Right cardiac atrium (tissue), 5 donors: Measurements from ENCODE around the gene CD2. TPM values are rescaled to one million over a fixed set of nuclear protein-coding genes. Genes with fewer than 3 reads are reported as not detected.

Experiments used
- ATAC-seq, 2 donors: fragments of 200-7000 bp; cut with Tn5 transposase; one replicate each; pipeline versions ENCODE4 v1.8.0 to v1.9.1; 2020; ENCODE audit warnings: moderate library complexity in 2 of 2, mild to moderate bottlenecking in 1 of 2
- DNase-seq, 3 donors: peaks; one replicate each; pipeline ENCODE4 v3.0.0-alpha.2; 2020
- H3K27ac ChIP-seq: one replicate; pipeline ENCODE4 v1.5.1; 2013; ENCODE audit warnings: mild to moderate bottlenecking, low read length, control low read depth, moderate library complexity
- H3K27me3 ChIP-seq: one replicate; pipeline ENCODE4 v1.6.1; 2013; ENCODE audit not compliant: control insufficient read depth, insufficient read depth
- H3K4me1 ChIP-seq: one replicate; pipeline ENCODE4 v1.6.1; 2013; ENCODE audit warnings: low read length; ENCODE audit not compliant: control insufficient read depth, insufficient read depth
- H3K4me3 ChIP-seq: one replicate; pipeline ENCODE4 v1.5.1; 2013; ENCODE audit warnings: low read length, control low read depth
- H3K9me3 ChIP-seq: one replicate; pipeline ENCODE4 v1.6.1; 2013; ENCODE audit warnings: low read length; ENCODE audit not compliant: control insufficient read depth
- WGBS: extraction: QIAGEN DNeasy Blood & Tissue Kit; methylation state at CpG from one replicate; pipeline ENCODE4 v1.1.7; 2013; 5-methylcytosine and 5-hydroxymethylcytosine counted together
- intact Hi-C, 4 donors: fragments of 100-400 bp; cut with DNase I; formaldehyde crosslinking; loops; one replicate each; pipeline versions ENCODE4 v1.11.0 to v1.14.0; 2022 to 2023
- polyA plus RNA-seq: library from polyadenylated mRNA; stranded (reverse); fragments of 200-250 nt; gene quantifications from one replicate; pipeline ENCODE4 v1.2.3, GENCODE V29; 2013
- total RNA-seq, 4 donors: library from RNA; stranded (reverse); fragmentation: NEBNext Ultra II Directional; extraction: Animal tissue kit (Norgen Biotek cat#: 25700); gene quantifications; one replicate each; pipeline ENCODE4 v1.2.1, GENCODE V29; 2021
- donor health status: healthy with polysubstance abuse.
- donor health status: DM: no; HTN: yes; CAD: no.
- donor health status: DM: no; HTN: no; CAD: no.
- donor health status: DM: no; HTN: yes; CAD: no; lungs with severe emphysema.
- donor health status: DM: yes; HTN: yes; CAD: no.

The CD2 gene
- total and polyA plus RNA-seq, 5 donors, result 0.59 to 2.6 (median 0.96) TPM

DNA sequence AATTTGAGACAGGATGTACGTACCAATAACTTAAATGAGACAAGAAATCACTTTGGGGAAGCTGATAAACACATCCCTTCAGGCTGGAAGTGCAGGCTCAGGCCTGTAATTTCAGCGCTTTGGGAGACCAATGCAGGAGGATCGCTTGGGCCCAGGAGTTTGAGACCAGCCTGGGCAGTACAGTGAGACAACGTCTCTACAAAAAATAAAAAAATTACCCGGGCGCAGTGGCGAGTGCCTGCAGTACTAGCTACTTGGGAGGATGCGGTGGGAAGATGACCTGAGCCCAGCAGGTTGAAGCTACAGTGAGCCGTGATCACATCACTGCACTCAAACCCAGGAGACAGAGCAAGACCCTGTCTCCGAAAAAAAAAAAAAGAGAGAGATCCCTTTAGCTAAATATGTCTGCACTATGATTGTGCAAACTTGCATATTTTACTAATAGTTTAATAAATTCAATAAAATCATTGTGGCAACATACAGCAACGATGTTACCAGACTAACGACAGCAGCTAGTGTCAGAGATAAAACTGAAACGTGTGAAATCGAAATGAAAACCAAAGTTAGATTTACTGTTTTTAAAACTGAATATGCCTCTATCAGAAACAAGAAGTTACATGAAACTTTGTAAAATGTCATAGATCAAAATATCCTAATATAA lies 54.7 kb downstream of the CD2 start:
- H3K27me3 ChIP-seq, result no peaks in the 10 kb centered on the region
- no peak for ATAC-seq
- H3K9me3 ChIP-seq, result no peaks in the 10 kb centered on the region
- H3K4me1 ChIP-seq, result no peaks in the 10 kb centered on the region
- no peak for DNase-seq
- WGBS, result 85% methylated on average over 14 of the region's 14 CpGs
- no peak overlapping the region for H3K4me3 ChIP-seq
- H3K27ac ChIP-seq, result no peak overlapping the region
- intact Hi-C loops, result no loop called here

GRCh38 chr1:116811321-116811720 lies 57.1 kb downstream of the CD2 start:
- Histone ChIP-seq H3K27me3 (no peaks in the 10 kb centered on the region), H3K4me3 (no peak overlapping the region), H3K27ac (no peak overlapping the region), H3K9me3 (no peaks in the 10 kb centered on the region), H3K4me1 (no peaks in the 10 kb centered on the region)
- intact Hi-C loops, result no loop called here
- 98% methylated on average over 1 of the region's 1 CpG for WGBS
- no peak for ATAC-seq
- DNase-seq, result no peak

- no peak for DNase-seq
- intact Hi-C loops, result no loop called here
- no peak for ATAC-seq
- no peak overlapping the region for H3K27ac ChIP-seq
- no peak overlapping the region for H3K4me3 ChIP-seq
- WGBS, result 78% methylated on average over 4 of the region's 4 CpGs
- H3K9me3 ChIP-seq, result no peaks in the 10 kb centered on the region
- peaks cover under 1% of the 10 kb centered on the region for H3K4me1 ChIP-seq
- H3K27me3 ChIP-seq, result no peaks in the 10 kb centered on the region
Measured at GRCh38 chr1:116814926-116815723, 60.9 kb downstream of the CD2 start.

DNA sequence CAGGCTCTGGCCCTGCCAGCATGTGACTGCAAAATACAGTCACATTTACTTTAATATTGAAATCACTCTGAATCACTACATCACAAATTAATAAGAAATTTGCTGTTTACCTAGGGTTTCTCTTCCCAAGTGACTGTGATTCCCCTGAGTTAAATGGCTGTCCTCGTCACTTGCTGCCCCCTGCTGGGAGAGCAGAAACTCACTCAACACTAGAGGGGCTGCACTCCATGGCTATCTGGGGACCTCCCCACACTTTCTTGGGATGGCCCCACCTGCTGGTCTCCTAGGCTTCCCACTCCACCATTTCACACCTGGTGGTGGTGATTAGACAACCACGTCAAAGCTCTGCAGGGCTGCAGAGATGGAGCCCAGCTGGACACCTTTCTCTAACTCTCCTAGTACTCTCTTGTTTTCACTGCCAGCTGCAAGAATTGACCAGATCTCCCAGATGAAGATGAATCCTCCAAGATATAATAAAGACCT lies 63.4 kb downstream of the CD2 start:
- Histone ChIP-seq H3K4me3 (no peak overlapping the region), H3K9me3 (no peaks in the 10 kb centered on the region), H3K27me3 (no peaks in the 10 kb centered on the region), H3K4me1 (peaks cover 3% of the 10 kb centered on the region), H3K27ac (no peak overlapping the region)
- WGBS, result 46% methylated on average over 2 of the region's 2 CpGs
- ATAC-seq, result no peak
- intact Hi-C loops, result no loop called here
- no peak for DNase-seq

Other genes starting within 250 kb of the CD2 start
- gene CD58, start 183.4 kb upstream of the CD2 start, total RNA-seq, result 10 to 100 TPM; 17.8 to 28.7 (median 21.4) TPM
- 39.0 TPM for gene CD58, start 183.4 kb upstream of the CD2 start, polyA plus RNA-seq
- 10 to 100 TPM; 11.7 to 15.5 (median 13.3) TPM for gene IGSF3, start 86.7 kb upstream of the CD2 start, total RNA-seq
- 5.0 TPM for gene IGSF3, start 86.7 kb upstream of the CD2 start, polyA plus RNA-seq
- 100 to 1,000 TPM; 151 to 247 (median 163) TPM for gene PTGFRN, start 155.5 kb downstream of the CD2 start, total RNA-seq
- gene PTGFRN, start 155.5 kb downstream of the CD2 start, polyA plus RNA-seq, result 100 TPM
- 1 to 10 TPM in 3 of 4 donors, under 1 TPM in 1; 0.80 to 3.1 (median 1.4) TPM for gene CD101, start 247.3 kb downstream of the CD2 start, total RNA-seq
- 0.48 TPM for gene CD101, start 247.3 kb downstream of the CD2 start, polyA plus RNA-seq